NB4 (cell line): ENCODE data around the gene SEMA3E.

Experiments
- POLR2A ChIP-seq: IDR thresholded peaks from 2 replicates; pipeline ENCODE4 v1.6.1; 2011; ENCODE audit warnings: mild to moderate bottlenecking; ENCODE audit not compliant: insufficient read length; ENCODE audit errors: extremely low read depth
- TF ChIP-seq, protein P1 (sequence below): IDR thresholded peaks from one replicate; pipeline ENCODE4 v1.5.1; 2012; ENCODE audit warnings: low read depth, low read length

DNA sequence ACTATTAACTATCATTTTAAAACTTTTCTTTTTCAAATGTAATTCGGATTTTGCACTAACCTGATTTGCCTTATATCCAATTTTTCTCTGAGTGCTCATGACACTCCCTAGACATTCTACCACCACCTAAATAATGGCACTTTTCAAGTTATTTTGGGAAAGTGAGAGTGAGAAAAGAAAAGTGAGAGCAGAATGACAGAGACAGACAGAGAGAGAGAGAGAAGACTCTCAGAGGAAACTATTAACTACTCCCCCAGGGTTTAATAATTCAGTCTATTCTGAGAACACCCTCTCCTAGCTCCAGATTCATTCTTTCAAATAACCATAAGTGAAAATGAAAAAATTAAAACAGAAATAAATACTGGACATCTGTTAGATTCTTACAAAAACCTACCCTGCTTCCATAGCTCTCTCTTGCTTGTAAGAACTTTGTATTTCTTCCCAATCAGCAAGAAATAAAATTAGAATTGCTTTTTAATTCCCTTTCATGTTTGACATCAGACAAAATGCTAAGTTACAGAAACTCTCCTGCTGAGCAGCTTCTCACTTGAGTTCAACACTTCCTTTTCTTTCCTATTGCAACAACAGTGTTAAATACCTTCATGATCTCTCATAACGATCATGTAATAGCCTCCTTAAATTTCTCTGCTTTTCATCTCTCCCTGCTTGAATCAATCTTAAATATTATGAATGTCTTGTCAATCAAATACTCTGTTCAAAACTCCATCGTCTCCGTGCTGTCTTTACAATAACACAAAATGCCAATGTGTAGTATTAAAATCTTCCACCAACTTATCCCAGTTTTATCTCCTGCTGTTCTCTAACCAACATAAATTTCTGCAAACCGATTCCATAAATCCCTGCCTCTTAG is 191.7 kb downstream of the SEMA3E start:
- TF ChIP-seq POLR2A = no peak
- TF ChIP-seq, protein P1, sequence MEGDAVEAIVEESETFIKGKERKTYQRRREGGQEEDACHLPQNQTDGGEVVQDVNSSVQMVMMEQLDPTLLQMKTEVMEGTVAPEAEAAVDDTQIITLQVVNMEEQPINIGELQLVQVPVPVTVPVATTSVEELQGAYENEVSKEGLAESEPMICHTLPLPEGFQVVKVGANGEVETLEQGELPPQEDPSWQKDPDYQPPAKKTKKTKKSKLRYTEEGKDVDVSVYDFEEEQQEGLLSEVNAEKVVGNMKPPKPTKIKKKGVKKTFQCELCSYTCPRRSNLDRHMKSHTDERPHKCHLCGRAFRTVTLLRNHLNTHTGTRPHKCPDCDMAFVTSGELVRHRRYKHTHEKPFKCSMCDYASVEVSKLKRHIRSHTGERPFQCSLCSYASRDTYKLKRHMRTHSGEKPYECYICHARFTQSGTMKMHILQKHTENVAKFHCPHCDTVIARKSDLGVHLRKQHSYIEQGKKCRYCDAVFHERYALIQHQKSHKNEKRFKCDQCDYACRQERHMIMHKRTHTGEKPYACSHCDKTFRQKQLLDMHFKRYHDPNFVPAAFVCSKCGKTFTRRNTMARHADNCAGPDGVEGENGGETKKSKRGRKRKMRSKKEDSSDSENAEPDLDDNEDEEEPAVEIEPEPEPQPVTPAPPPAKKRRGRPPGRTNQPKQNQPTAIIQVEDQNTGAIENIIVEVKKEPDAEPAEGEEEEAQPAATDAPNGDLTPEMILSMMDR = no peak
